ENCODE results near the gene NPFF. TPM values are rescaled to one million over a fixed set of nuclear protein-coding genes. Genes with fewer than 3 reads are reported as not detected.
"Not testable (repeated sequence)": the region's sequence is repeated elsewhere in the genome, so short reads cannot be mapped to it uniquely, and the experiment has no call there.

NPFF gene
- total and polyA plus RNA-seq, 7 experiments from 2014 or later, result not detected

- Histone ChIP-seq H3K9me3 (ENCODE audit: control insufficient read depth in 2 of 3, low read length in 3 of 3) (no peaks in the 10 kb centered on the region), H3K4me1 (ENCODE audit: control insufficient read depth in 2 of 2, insufficient read depth in 2 of 2, low read length in 2 of 2) (no peaks in the 10 kb centered on the region), H3K27ac (ENCODE audit: low read depth, low read length) (no peak overlapping the region), H3K27me3 (ENCODE audit: control insufficient read depth in 2 of 2, insufficient read depth in 2 of 2, low read length in 2 of 2) (no peaks in the 10 kb centered on the region), H3K4me3 (ENCODE audit: low read length) (no peak overlapping the region), H3K36me3 (ENCODE audit: control insufficient read depth in 2 of 3, insufficient read depth in 3 of 3, low read length in 3 of 3) (peaks cover 8 to 91% (median 11%) of the 10 kb centered on the region in 3 experiments)
- peaks cover 0 to 2% (median 0%) of the 10 kb centered on the region in 11 donors for H3K9me3 Mint-ChIP-seq
- H3K36me3 Mint-ChIP-seq, result peaks cover 0 to 29% (median 4%) of the 10 kb centered on the region in 5 donors
- ChIA-PET CTCF (interaction anchor here (0.6 to 2.0 kb wide), 4 partner anchors 9 to 48 kb away, joined by 4 to 9 read pairs (median 4); no protein-coding TSS in a partner anchor), POLR2A (interaction anchor here (0.5 to 5.4 kb wide), 5 partner anchors 10 to 130 kb away, joined by 3 to 47 read pairs (median 4); partner anchors contain the start of genes MAP3K12 and TARBP2)
- peak overlapping the region in 1 of 9 donors; percentile 86 for H3K27ac Mint-ChIP-seq
- no peaks in the 10 kb centered on the region for H3K27me3 Mint-ChIP-seq
- peaks cover 0 to 10% (median 7%) of the 10 kb centered on the region in 7 donors for H3K4me1 Mint-ChIP-seq
- ATAC-seq, result peak; percentile 8
- no peak overlapping the region for H3K4me3 Mint-ChIP-seq
- intact Hi-C loops (cut with micrococcal nuclease), result no loop called here
- no peak for DNase-seq
Measured at GRCh38 chr12:53482626-53483168, 24.6 kb downstream of the NPFF start.

- ChIA-PET POLR2A (interaction anchor here (0.6 to 5.4 kb wide), 8 partner anchors 8 to 398 kb away, joined by 3 to 47 read pairs (median 3); partner anchors contain the start of genes MAP3K12 and TARBP2), CTCF (interaction anchor here (0.7 to 2.0 kb wide), 6 partner anchors 10 to 86 kb away, joined by 3 to 9 read pairs (median 3); no protein-coding TSS in a partner anchor)
- no peaks in the 10 kb centered on the region for H3K27me3 Mint-ChIP-seq
- H3K36me3 Mint-ChIP-seq, result peaks cover 0 to 29% (median 4%) of the 10 kb centered on the region in 5 donors
- ATAC-seq, result peak; percentile 61
- peak overlapping the region in 6 of 9 donors; percentile 11 to 76 (median 36) for H3K27ac Mint-ChIP-seq
- Histone ChIP-seq H3K27ac (ENCODE audit: low read depth, low read length) (no peak overlapping the region), H3K9me3 (ENCODE audit: control insufficient read depth in 2 of 3, low read length in 3 of 3) (no peaks in the 10 kb centered on the region), H3K4me1 (ENCODE audit: control insufficient read depth in 2 of 2, insufficient read depth in 2 of 2, low read length in 2 of 2) (no peaks in the 10 kb centered on the region), H3K4me3 (ENCODE audit: low read length) (no peak overlapping the region), H3K27me3 (ENCODE audit: control insufficient read depth in 2 of 2, insufficient read depth in 2 of 2, low read length in 2 of 2) (no peaks in the 10 kb centered on the region), H3K36me3 (ENCODE audit: control insufficient read depth in 2 of 3, insufficient read depth in 3 of 3, low read length in 3 of 3) (peaks cover 8 to 91% (median 11%) of the 10 kb centered on the region in 3 experiments)
- intact Hi-C loops (cut with micrococcal nuclease), result no loop called here
- DNase-seq, result peak in 2 of 9 donors; percentile 17 to 33
- H3K4me1 Mint-ChIP-seq, result peaks cover 0 to 11% (median 7%) of the 10 kb centered on the region in 7 donors
- no peak overlapping the region for H3K4me3 Mint-ChIP-seq
- peaks cover 0 to 2% (median 0%) of the 10 kb centered on the region in 11 donors for H3K9me3 Mint-ChIP-seq
Measured at GRCh38 chr12:53481939-53482586, 25.2 kb downstream of the NPFF start.

- H3K36me3 Mint-ChIP-seq, result peaks cover 4 to 33% (median 9%) of the 10 kb centered on the region in 5 donors
- H3K9me3 Mint-ChIP-seq; DNase-seq; intact Hi-C loops (cut with micrococcal nuclease); H3K4me1 ChIP-seq (ENCODE audit: control insufficient read depth in 2 of 2, insufficient read depth in 2 of 2, low read length in 2 of 2); H3K27me3 Mint-ChIP-seq; H3K4me3 ChIP-seq (ENCODE audit: low read length); ATAC-seq; H3K27me3 ChIP-seq (ENCODE audit: control insufficient read depth in 2 of 2, insufficient read depth in 2 of 2, low read length in 2 of 2); H3K4me3 Mint-ChIP-seq; H3K9me3 ChIP-seq (ENCODE audit: control insufficient read depth in 2 of 3, low read length in 3 of 3); H3K27ac ChIP-seq (ENCODE audit: low read depth, low read length): not testable (repeated sequence)
- ChIA-PET CTCF (interaction anchor here (0.8 to 2.0 kb wide), 5 partner anchors 10 to 31 kb away, joined by 3 to 9 read pairs (median 3); no protein-coding TSS in a partner anchor), POLR2A (interaction anchor here (0.6 to 5.4 kb wide), 6 partner anchors 7 to 397 kb away, joined by 3 to 47 read pairs (median 3); partner anchors contain the start of genes MAP3K12 and TARBP2)
- H3K4me1 Mint-ChIP-seq, result peaks cover 0 to 17% (median 7%) of the 10 kb centered on the region in 7 donors
- peaks cover 9 to 91% (median 13%) of the 10 kb centered on the region in 3 experiments for H3K36me3 ChIP-seq (ENCODE audit: control insufficient read depth in 2 of 3, insufficient read depth in 3 of 3, low read length in 3 of 3)
- H3K27ac Mint-ChIP-seq, result peak overlapping the region in 2 of 9 donors; percentile 19 to 61
Measured at GRCh38 chr12:53481458-53481857, 25.8 kb downstream of the NPFF start.

- no peak overlapping the region for H3K27ac ChIP-seq (ENCODE audit: low read depth, low read length)
- peaks cover 0 to 23% (median 13%) of the 10 kb centered on the region in 7 donors for H3K4me1 Mint-ChIP-seq
- intact Hi-C loops (cut with micrococcal nuclease), result no loop called here
- ChIA-PET POLR2A (interaction anchor here (0.7 to 5.4 kb wide), 5 partner anchors 8 to 395 kb away, joined by 3 to 47 read pairs (median 3); partner anchors contain the start of genes MAP3K12 and TARBP2), CTCF (interaction anchor here (1.0 to 2.0 kb wide), 3 partner anchors 11 to 30 kb away, joined by 3 to 9 read pairs (median 5); no protein-coding TSS in a partner anchor)
- H3K27me3 Mint-ChIP-seq, result no peaks in the 10 kb centered on the region
- H3K36me3 ChIP-seq (ENCODE audit: control insufficient read depth in 2 of 3, insufficient read depth in 3 of 3, low read length in 3 of 3), result peaks cover 16 to 91% (median 20%) of the 10 kb centered on the region in 3 experiments
- H3K27ac Mint-ChIP-seq, result peak overlapping the region in 2 of 9 donors; percentile 32 to 70
- H3K4me1 ChIP-seq (ENCODE audit: control insufficient read depth in 2 of 2, insufficient read depth in 2 of 2, low read length in 2 of 2), result no peaks in the 10 kb centered on the region
- H3K27me3 ChIP-seq (ENCODE audit: control insufficient read depth in 2 of 2, insufficient read depth in 2 of 2, low read length in 2 of 2), result no peaks in the 10 kb centered on the region
- H3K4me3 Mint-ChIP-seq, result no peak overlapping the region
- H3K9me3 Mint-ChIP-seq, result peaks cover 0 to 2% (median 0%) of the 10 kb centered on the region in 11 donors
- peaks cover 4 to 32% (median 11%) of the 10 kb centered on the region in 5 donors for H3K36me3 Mint-ChIP-seq
- DNase-seq, result no peak
- ATAC-seq, result no peak
- no peaks in the 10 kb centered on the region for H3K9me3 ChIP-seq (ENCODE audit: control insufficient read depth in 2 of 3, low read length in 3 of 3)
- no peak overlapping the region for H3K4me3 ChIP-seq (ENCODE audit: low read length)
Measured at GRCh38 chr12:53480491-53481442, 26.5 kb downstream of the NPFF start.

GRCh38 chr12:53479331-53479730 is 28.0 kb downstream of the NPFF start:
- DNase-seq, result no peak
- H3K27ac Mint-ChIP-seq, result peak overlapping the region in 1 of 9 donors; percentile 62
- no peaks in the 10 kb centered on the region for H3K27me3 ChIP-seq (ENCODE audit: control insufficient read depth in 2 of 2, insufficient read depth in 2 of 2, low read length in 2 of 2)
- POLR2A ChIA-PET, result interaction anchor here (0.6 to 5.4 kb wide), 4 partner anchors 10 to 49 kb away, joined by 3 to 47 read pairs (median 8); partner anchors contain the start of genes MAP3K12 and TARBP2
- H3K36me3 Mint-ChIP-seq, result peaks cover 4 to 29% (median 13%) of the 10 kb centered on the region in 5 donors
- no peak for ATAC-seq
- no peak overlapping the region for H3K4me3 ChIP-seq (ENCODE audit: low read length)
- H3K4me3 Mint-ChIP-seq, result no peak overlapping the region
- no peaks in the 10 kb centered on the region for H3K9me3 ChIP-seq (ENCODE audit: control insufficient read depth in 2 of 3, low read length in 3 of 3)
- peaks cover 8 to 36% (median 24%) of the 10 kb centered on the region in 7 donors for H3K4me1 Mint-ChIP-seq
- CTCF ChIA-PET, result interaction anchor here (1.5 to 7.5 kb wide), 2 partner anchors 29 to 65 kb away, joined by 4 to 36 read pairs; no protein-coding TSS in a partner anchor
- H3K27ac ChIP-seq (ENCODE audit: low read depth, low read length), result no peak overlapping the region
- intact Hi-C loops (cut with micrococcal nuclease), result loop anchor here in 1 of 2 donors (2.0 kb wide), 1 partner anchor 13 kb away; no protein-coding TSS in a partner anchor
- H3K36me3 ChIP-seq (ENCODE audit: control insufficient read depth in 2 of 3, insufficient read depth in 3 of 3, low read length in 3 of 3), result peaks cover 27 to 95% (median 27%) of the 10 kb centered on the region in 3 experiments
- H3K27me3 Mint-ChIP-seq, result no peaks in the 10 kb centered on the region
- peaks cover 0 to 2% of the 10 kb centered on the region in 2 donors for H3K4me1 ChIP-seq (ENCODE audit: control insufficient read depth in 2 of 2, insufficient read depth in 2 of 2, low read length in 2 of 2)
- peaks cover 0 to 2% (median 0%) of the 10 kb centered on the region in 11 donors for H3K9me3 Mint-ChIP-seq

Data from naive thymus-derived CD4-positive, alpha-beta T cell (primary cell).